B cell (primary cell): ENCODE data around the gene EFEMP1.

ENCODE experiments used
- EZH2 ChIP-seq: IDR thresholded peaks from 2 replicates; pipeline ENCODE4 v1.6.1; 2012; ENCODE audit warnings: borderline replicate concordance, low read depth, mild to moderate bottlenecking, moderate library complexity, low read length; ENCODE audit not compliant: insufficient read depth, poor library complexity, severe bottlenecking
- TF ChIP-seq, protein P1 (sequence below): fragments of 200-600 bp; IDR thresholded peaks from one replicate; pipeline ENCODE4 v1.8.0; 2022; ENCODE audit warnings: antibody characterized with exemption, mild to moderate bottlenecking

DNA sequence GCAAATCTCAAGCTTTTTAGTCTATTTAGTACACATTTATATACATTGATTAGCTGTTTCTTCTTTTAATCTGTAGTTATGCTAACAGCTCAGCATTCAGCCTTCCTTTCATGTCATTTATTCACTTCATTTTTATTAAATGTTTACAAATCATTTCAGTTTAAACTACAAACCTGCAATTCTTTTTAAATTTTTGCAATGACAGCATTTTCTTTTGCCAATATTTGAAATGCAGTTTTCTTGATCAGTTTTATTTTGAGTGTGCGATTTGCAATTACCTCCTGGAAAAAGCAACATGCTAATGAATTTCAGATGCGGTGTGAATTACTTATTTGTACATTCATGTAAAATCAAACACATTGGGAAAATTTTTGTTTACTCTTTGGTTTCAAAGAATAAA, 13.5 kb downstream of the EFEMP1 start:
- TF ChIP-seq EZH2: no peak
- TF ChIP-seq, protein P1, sequence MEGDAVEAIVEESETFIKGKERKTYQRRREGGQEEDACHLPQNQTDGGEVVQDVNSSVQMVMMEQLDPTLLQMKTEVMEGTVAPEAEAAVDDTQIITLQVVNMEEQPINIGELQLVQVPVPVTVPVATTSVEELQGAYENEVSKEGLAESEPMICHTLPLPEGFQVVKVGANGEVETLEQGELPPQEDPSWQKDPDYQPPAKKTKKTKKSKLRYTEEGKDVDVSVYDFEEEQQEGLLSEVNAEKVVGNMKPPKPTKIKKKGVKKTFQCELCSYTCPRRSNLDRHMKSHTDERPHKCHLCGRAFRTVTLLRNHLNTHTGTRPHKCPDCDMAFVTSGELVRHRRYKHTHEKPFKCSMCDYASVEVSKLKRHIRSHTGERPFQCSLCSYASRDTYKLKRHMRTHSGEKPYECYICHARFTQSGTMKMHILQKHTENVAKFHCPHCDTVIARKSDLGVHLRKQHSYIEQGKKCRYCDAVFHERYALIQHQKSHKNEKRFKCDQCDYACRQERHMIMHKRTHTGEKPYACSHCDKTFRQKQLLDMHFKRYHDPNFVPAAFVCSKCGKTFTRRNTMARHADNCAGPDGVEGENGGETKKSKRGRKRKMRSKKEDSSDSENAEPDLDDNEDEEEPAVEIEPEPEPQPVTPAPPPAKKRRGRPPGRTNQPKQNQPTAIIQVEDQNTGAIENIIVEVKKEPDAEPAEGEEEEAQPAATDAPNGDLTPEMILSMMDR: no peak
